Peyer's patch (tissue), 4 donors: ENCODE results near the gene AZGP1.

Experiments
- POLR2A ChIP-seq, 2 donors: fragments of 450-650 bp; IDR thresholded peaks; one replicate each; pipeline ENCODE4 v1.5.1; 2017; ENCODE audit warnings: antibody characterized with exemption in 2 of 2, mild to moderate bottlenecking in 2 of 2, moderate library complexity in 2 of 2
- TF ChIP-seq, protein P1 (sequence below), 6 experiments: fragments of 450-650 bp in 4 of 6; fragments of 200-600 bp in 2 of 6; sonication (generic) in 1 of 6; IDR thresholded peaks; one replicate each; pipeline ENCODE4 v1.5.1; 2017 to 2019; ENCODE audit warnings: antibody characterized with exemption in 6 of 6, mild to moderate bottlenecking in 3 of 6, moderate library complexity in 1 of 6

DNA sequence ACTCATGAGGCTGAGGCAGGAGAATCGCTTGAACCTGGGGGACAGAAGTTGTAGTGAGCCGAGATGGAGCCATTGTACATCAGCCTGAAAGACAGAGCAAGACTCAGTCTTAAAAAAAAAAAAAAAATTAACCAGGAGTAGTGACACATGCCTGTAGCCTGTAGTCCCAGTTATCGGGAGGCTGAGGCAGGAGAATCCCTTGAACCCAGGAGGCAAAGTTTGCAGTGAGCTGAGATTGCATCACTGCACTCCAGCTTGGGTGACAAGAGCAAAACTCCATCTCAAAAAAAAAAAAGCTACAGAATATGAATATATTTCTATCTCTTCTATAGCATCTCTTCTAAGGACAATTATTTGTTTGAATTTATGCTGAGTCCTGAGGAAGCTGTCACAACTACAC lies 6.5 kb downstream of the AZGP1 start:
- TF ChIP-seq, protein P1, sequence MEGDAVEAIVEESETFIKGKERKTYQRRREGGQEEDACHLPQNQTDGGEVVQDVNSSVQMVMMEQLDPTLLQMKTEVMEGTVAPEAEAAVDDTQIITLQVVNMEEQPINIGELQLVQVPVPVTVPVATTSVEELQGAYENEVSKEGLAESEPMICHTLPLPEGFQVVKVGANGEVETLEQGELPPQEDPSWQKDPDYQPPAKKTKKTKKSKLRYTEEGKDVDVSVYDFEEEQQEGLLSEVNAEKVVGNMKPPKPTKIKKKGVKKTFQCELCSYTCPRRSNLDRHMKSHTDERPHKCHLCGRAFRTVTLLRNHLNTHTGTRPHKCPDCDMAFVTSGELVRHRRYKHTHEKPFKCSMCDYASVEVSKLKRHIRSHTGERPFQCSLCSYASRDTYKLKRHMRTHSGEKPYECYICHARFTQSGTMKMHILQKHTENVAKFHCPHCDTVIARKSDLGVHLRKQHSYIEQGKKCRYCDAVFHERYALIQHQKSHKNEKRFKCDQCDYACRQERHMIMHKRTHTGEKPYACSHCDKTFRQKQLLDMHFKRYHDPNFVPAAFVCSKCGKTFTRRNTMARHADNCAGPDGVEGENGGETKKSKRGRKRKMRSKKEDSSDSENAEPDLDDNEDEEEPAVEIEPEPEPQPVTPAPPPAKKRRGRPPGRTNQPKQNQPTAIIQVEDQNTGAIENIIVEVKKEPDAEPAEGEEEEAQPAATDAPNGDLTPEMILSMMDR (IDR thresholded peaks at IDR 0.05) = no peak
- TF ChIP-seq POLR2A (IDR thresholded peaks at IDR 0.05) = no peak
